ENCODE measurements around the gene GLI3. TPM values are rescaled to one million over a fixed set of nuclear protein-coding genes. Genes with fewer than 3 reads are reported as not detected.

Gene GLI3
- polyA plus RNA-seq, 1 of the 3 experiments (the other 2 are of a cell fraction), result 0.08 TPM

- POLR2A ChIA-PET, result no interaction called here
- DNase-seq, result no peak
- no peak overlapping the region for H3K9ac ChIP-seq
- H4K20me1 ChIP-seq (ENCODE audit: insufficient read depth), result no peaks in the 10 kb centered on the region
- WGBS (ENCODE audit: low lambda C conversion rate), result 24% methylated on average over 3 of the region's 3 CpGs
- H3K79me2 ChIP-seq (ENCODE audit: insufficient read depth), result no peaks in the 10 kb centered on the region
- no peaks in the 10 kb centered on the region for H3K4me1 ChIP-seq (ENCODE audit: control insufficient read depth in 1 of 2, insufficient read depth in 2 of 2, low read depth in 1 of 2, low read length in 1 of 2)
- H3K4me3 ChIP-seq (ENCODE audit: low read depth in 2 of 2, low read length in 1 of 2), result no peak overlapping the region
- H3K9me2 ChIP-seq, result no peaks in the 10 kb centered on the region
- H3K9me3 ChIP-seq, result no peaks in the 10 kb centered on the region
- H3F3A ChIP-seq (replicated peaks; ENCODE audit: insufficient read depth), result no peaks in the 10 kb centered on the region
- H3K4me2 ChIP-seq, result 0 out of 2 replicates have a peak overlapping the region, but pooled peaks have one; percentile 17
- CTCF ChIA-PET, result interaction anchor here (0.7 to 7.3 kb wide), 31 partner anchors 9 to 902 kb away, joined by 3 to 74 read pairs (median 4); no protein-coding TSS in a partner anchor
- 0 out of 2 replicates have a peak overlapping the region, but pooled peaks have one; percentile 20 for H2AFZ ChIP-seq (ENCODE audit: low read depth)
- H3K27me3 ChIP-seq (ENCODE audit: insufficient read depth), result peaks cover 28% of the 10 kb centered on the region
- H3K36me3 ChIP-seq (replicated peaks in 1 of 2; ENCODE audit: control insufficient read depth in 1 of 2, insufficient read depth in 2 of 2, low read length in 1 of 2), result no peaks in the 10 kb centered on the region
- TF ChIP-seq TAF1 (IDR thresholded peaks at IDR 0.05; ENCODE audit: borderline replicate concordance, low read depth, low read length) (no peak), USF2 (IDR thresholded peaks at IDR 0.05; ENCODE audit: borderline replicate concordance, low read depth, low read length) (no peak), YY1 (IDR thresholded peaks at IDR 0.05; ENCODE audit: low read depth) (no peak), CHD2 (IDR thresholded peaks at IDR 0.05; ENCODE audit: low read length, partially characterized antibody) (no peak), FOXM1 (IDR thresholded peaks at IDR 0.05; ENCODE audit: low read depth) (no peak), TEAD4 (IDR thresholded peaks at IDR 0.05; ENCODE audit: borderline replicate concordance, insufficient read depth) (no peak)
- no peak overlapping the region for H3K27ac ChIP-seq (ENCODE audit: low read depth in 2 of 2, low read length in 1 of 2)
Observed at GRCh38 chr7:41977661-41978060, 259.3 kb downstream of the GLI3 start.

GRCh38 chr7:41977151-41977651 lies 259.8 kb downstream of the GLI3 start:
- H4K20me1 ChIP-seq (ENCODE audit: insufficient read depth), result no peaks in the 10 kb centered on the region
- DNase-seq, result peak; percentile 43
- POLR2A ChIA-PET, result no interaction called here
- no peaks in the 10 kb centered on the region for H3K9me2 ChIP-seq
- H3K9ac ChIP-seq, result no peak overlapping the region
- peaks cover 29% of the 10 kb centered on the region for H3K27me3 ChIP-seq (ENCODE audit: insufficient read depth)
- H3K4me3 ChIP-seq (ENCODE audit: low read depth in 2 of 2, low read length in 1 of 2), result peak overlapping the region in 1 of 2 experiments; percentile 7; a peak in 1 of 4 replicates
- 0 out of 2 replicates have a peak overlapping the region, but pooled peaks have one; percentile 17 for H3K4me2 ChIP-seq
- H3K9me3 ChIP-seq, result no peaks in the 10 kb centered on the region
- H3F3A ChIP-seq (replicated peaks; ENCODE audit: insufficient read depth), result no peaks in the 10 kb centered on the region
- CTCF ChIA-PET, result interaction anchor here (0.6 to 7.3 kb wide), 33 partner anchors 9 to 902 kb away, joined by 3 to 74 read pairs (median 4); no protein-coding TSS in a partner anchor
- H3K4me1 ChIP-seq (ENCODE audit: control insufficient read depth in 1 of 2, insufficient read depth in 2 of 2, low read depth in 1 of 2, low read length in 1 of 2), result no peaks in the 10 kb centered on the region
- H3K27ac ChIP-seq (ENCODE audit: low read depth in 2 of 2, low read length in 1 of 2), result no peak overlapping the region
- H3K36me3 ChIP-seq (replicated peaks in 1 of 2; ENCODE audit: control insufficient read depth in 1 of 2, insufficient read depth in 2 of 2, low read length in 1 of 2), result no peaks in the 10 kb centered on the region
- no peaks in the 10 kb centered on the region for H3K79me2 ChIP-seq (ENCODE audit: insufficient read depth)
- WGBS (ENCODE audit: low lambda C conversion rate), result 11% methylated on average over 9 of the region's 9 CpGs
- 0 out of 2 replicates have a peak overlapping the region, but pooled peaks have one; percentile 20 for H2AFZ ChIP-seq (ENCODE audit: low read depth)
- TF ChIP-seq PBX3 (IDR thresholded peaks at IDR 0.05) (no peak), JUND (IDR thresholded peaks at IDR 0.05) (no peak), TEAD4 (IDR thresholded peaks at IDR 0.05; ENCODE audit: borderline replicate concordance, insufficient read depth) (no peak), GATA2 (CRISPR knock-in tag; IDR thresholded peaks at IDR 0.05) (no peak), EZH2phosphoT487 (IDR thresholded peaks at IDR 0.05; ENCODE audit: borderline replicate concordance, low read depth) (no peak), TCF12 (IDR thresholded peaks at IDR 0.05) (no peak), RFX5 (IDR thresholded peaks at IDR 0.05; ENCODE audit: low read length) (no peak), GABPA (IDR thresholded peaks at IDR 0.05; ENCODE audit: low read depth) (no peak), RXRA (IDR thresholded peaks at IDR 0.05; ENCODE audit: borderline replicate concordance, low read depth) (no peak), RAD21 (IDR thresholded peaks at IDR 0.05; ENCODE audit: low read length) (peak; percentile 75), FOSL2 (IDR thresholded peaks at IDR 0.05; ENCODE audit: borderline replicate concordance, low read depth) (no peak), USF2 (IDR thresholded peaks at IDR 0.05; ENCODE audit: borderline replicate concordance, low read depth, low read length) (no peak), NFIC (IDR thresholded peaks at IDR 0.05; ENCODE audit: borderline replicate concordance) (no peak), SMC3 (IDR thresholded peaks at IDR 0.05; ENCODE audit: low read depth, low read length) (peak; percentile 66), TAF1 (IDR thresholded peaks at IDR 0.05; ENCODE audit: borderline replicate concordance, low read depth, low read length) (no peak), CTCF (IDR thresholded peaks at IDR 0.05) (peak; percentile 98), YY1 (IDR thresholded peaks at IDR 0.05; ENCODE audit: low read depth) (no peak), ELF1 (IDR thresholded peaks at IDR 0.05) (no peak), USF1 (IDR thresholded peaks at IDR 0.05; ENCODE audit: borderline replicate concordance, low read depth) (no peak), RCOR1 (IDR thresholded peaks at IDR 0.05; ENCODE audit: low read length) (no peak)

Measured in SK-N-SH (cell line).